PC-9 (cell line): Measurements from ENCODE around the gene TRIM59.

Experiments used
- CTCF ChIP-seq: fragments of 200-600 bp; sonication (generic); conservative IDR thresholded peaks from 2 replicates; pipeline ENCODE4 v1.6.1; 2017; ENCODE audit warnings: mixed run types, antibody characterized with exemption, mild to moderate bottlenecking, moderate library complexity
- EZH2 ChIP-seq: fragments of 200-600 bp; sonication (generic); IDR thresholded peaks from 2 replicates; pipeline ENCODE4 v1.8.0; 2017; ENCODE audit warnings: antibody characterized with exemption, low read depth

- no peak for TF ChIP-seq EZH2
- TF ChIP-seq CTCF, result no peak
Measured at GRCh38 chr3:160440687-160441086, 8.9 kb downstream of the TRIM59 start.
